Osteocyte (in vitro differentiated cells): ENCODE measurements around the gene CHD3. TPM values are rescaled to one million over a fixed set of nuclear protein-coding genes. Genes with fewer than 3 reads are reported as not detected.

Experiments used
- DNase-seq: peaks from one replicate; pipeline ENCODE4 v3.0.0; 2021; ENCODE audit warnings: mixed read lengths; ENCODE audit not compliant: unreplicated experiment; ENCODE audit errors: extremely low spot score
- H3K27ac Mint-ChIP-seq: one replicate; pipeline ENCODE4 v1.8.0; 2021; ENCODE audit warnings: mild to moderate bottlenecking, mixed read lengths; ENCODE audit not compliant: unreplicated experiment
- H3K27me3 Mint-ChIP-seq: one replicate; pipeline ENCODE4 v1.8.0; 2021; ENCODE audit warnings: mixed read lengths; ENCODE audit not compliant: unreplicated experiment
- H3K36me3 Mint-ChIP-seq: one replicate; pipeline ENCODE4 v1.8.0; 2021; ENCODE audit warnings: mixed read lengths; ENCODE audit not compliant: unreplicated experiment
- H3K4me1 Mint-ChIP-seq: one replicate; pipeline ENCODE4 v1.8.0; 2021; ENCODE audit warnings: mixed read lengths; ENCODE audit not compliant: unreplicated experiment
- H3K4me3 Mint-ChIP-seq: one replicate; pipeline ENCODE4 v1.8.0; 2021; ENCODE audit warnings: mild to moderate bottlenecking, moderate library complexity, mixed read lengths; ENCODE audit not compliant: unreplicated experiment
- H3K9me3 Mint-ChIP-seq: one replicate; pipeline ENCODE4 v1.8.0; 2021; ENCODE audit warnings: mixed read lengths; ENCODE audit not compliant: unreplicated experiment
- total RNA-seq: library from RNA; stranded (reverse); gene quantifications from 2 replicates; pipeline ENCODE4 v1.2.1, GENCODE V29; 2021
- TF ChIP-seq, protein P1 (sequence below): fragments of 200-600 bp; sonication (generic); IDR thresholded peaks from 2 replicates; pipeline ENCODE4 v1.5.0; 2021; ENCODE audit warnings: antibody characterized with exemption, mild to moderate bottlenecking, moderate library complexity

Gene CHD3
- total RNA-seq, 1 donor from 2014 or later = 206 TPM

DNA sequence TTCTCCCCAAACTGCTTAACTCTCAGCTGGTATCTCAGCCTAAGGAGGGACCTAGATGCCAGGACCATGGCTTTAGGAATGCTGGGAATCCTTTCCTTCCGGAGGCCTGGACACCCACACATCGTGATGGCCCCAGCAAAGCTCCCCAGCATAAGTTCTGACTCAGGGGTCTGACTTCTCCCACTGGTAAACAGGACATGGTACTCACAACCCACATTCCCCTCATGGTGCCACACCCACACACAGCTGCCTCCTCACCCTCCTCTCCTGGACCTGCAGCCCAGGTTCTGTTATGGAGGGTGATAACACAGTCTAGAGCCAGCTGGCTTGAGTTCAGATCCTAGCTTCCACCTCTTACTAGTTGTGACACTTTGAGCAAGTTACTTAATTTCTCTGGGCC lies 28.2 kb downstream of the CHD3 start:
- Mint-ChIP-seq H3K36me3 (peaks cover under 1% of the 10 kb centered on the region), H3K9me3 (no peaks in the 10 kb centered on the region), H3K27ac (peak overlapping the region; percentile 82), H3K4me3 (peak overlapping the region; percentile 62), H3K27me3 (peaks cover 2% of the 10 kb centered on the region), H3K4me1 (peaks cover 19% of the 10 kb centered on the region)
- DNase-seq = no peak
- TF ChIP-seq, protein P1, sequence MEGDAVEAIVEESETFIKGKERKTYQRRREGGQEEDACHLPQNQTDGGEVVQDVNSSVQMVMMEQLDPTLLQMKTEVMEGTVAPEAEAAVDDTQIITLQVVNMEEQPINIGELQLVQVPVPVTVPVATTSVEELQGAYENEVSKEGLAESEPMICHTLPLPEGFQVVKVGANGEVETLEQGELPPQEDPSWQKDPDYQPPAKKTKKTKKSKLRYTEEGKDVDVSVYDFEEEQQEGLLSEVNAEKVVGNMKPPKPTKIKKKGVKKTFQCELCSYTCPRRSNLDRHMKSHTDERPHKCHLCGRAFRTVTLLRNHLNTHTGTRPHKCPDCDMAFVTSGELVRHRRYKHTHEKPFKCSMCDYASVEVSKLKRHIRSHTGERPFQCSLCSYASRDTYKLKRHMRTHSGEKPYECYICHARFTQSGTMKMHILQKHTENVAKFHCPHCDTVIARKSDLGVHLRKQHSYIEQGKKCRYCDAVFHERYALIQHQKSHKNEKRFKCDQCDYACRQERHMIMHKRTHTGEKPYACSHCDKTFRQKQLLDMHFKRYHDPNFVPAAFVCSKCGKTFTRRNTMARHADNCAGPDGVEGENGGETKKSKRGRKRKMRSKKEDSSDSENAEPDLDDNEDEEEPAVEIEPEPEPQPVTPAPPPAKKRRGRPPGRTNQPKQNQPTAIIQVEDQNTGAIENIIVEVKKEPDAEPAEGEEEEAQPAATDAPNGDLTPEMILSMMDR = no peak

DNA sequence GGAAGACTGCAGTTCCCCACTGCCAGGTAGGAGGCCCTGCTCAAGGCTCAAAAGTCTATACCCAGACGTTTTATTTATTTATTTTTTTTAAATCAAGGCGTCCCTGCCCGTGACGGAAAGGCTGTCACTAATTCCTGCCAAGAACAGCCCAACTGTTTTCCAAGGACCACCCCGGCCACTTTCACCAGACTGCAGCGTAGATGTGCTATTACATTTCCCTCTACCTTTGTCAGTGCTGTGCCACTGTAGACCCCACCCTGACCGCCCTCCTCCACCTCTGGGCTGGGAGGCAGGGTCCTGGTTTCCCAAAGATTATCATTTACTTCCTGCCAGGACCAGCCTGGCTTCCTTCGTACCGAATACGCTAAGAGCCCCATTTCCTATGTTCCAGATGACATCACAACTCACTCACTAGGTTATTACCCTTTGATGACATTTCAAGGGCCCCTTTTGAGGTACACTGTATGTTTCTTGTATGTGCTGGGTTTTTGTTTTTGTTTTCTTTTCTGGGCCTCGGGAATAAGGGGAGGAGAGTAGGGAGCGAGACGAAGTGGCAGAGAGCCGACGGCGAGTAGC lies 33.8 kb downstream of the CHD3 start:
- Mint-ChIP-seq H3K4me1 (peaks cover 4% of the 10 kb centered on the region), H3K27ac (peak overlapping the region; percentile 46), H3K27me3 (peaks cover 2% of the 10 kb centered on the region), H3K9me3 (no peaks in the 10 kb centered on the region), H3K36me3 (no peaks in the 10 kb centered on the region), H3K4me3 (peak overlapping the region; percentile 50)
- TF ChIP-seq, protein P1 = no peak
- no peak for DNase-seq

DNA sequence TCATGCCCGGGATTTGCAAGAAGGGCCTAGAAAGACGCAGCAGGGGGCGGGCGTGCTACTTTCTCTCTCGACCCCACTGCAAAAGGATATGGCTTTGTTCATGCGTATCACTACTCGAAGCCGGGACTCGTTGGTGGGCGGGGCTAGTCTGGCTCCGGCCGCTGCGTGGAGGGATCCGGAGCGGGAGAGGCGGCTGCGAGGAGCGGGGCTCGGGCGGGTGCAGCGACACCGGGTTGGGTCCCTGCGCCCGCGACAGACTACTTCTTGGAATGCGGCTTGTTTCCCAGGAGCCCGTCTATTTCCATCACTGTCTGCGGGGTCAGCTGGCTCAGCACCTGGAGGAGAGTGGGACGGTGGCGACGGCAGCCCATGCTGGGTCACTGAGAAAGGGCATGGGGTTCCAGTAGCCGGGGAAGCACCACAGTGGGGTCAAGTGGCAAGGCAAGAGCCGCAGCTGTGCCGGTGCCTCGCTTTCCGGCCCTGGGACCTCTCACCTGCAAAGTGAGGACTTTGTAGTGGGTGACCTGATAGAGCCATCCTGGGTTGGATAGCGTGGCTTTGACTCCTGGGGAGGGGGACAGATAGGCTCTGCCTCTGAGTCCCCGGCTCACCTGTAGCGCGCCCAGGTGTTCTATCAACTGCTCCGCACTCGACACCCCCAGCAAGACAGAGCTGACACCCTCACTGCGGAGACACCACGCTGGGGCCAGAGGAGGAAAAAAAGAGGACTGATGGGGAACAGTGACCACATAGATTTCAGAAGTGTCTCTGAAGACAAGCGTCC lies 34.4 kb downstream of the CHD3 start:
- DNase-seq = no peak
- Mint-ChIP-seq H3K9me3 (no peaks in the 10 kb centered on the region), H3K36me3 (no peaks in the 10 kb centered on the region), H3K27me3 (peaks cover 2% of the 10 kb centered on the region), H3K4me3 (peak overlapping the region; percentile 50), H3K4me1 (peaks cover 4% of the 10 kb centered on the region), H3K27ac (peak overlapping the region; percentile 46)
- TF ChIP-seq, protein P1 = no peak

DNA sequence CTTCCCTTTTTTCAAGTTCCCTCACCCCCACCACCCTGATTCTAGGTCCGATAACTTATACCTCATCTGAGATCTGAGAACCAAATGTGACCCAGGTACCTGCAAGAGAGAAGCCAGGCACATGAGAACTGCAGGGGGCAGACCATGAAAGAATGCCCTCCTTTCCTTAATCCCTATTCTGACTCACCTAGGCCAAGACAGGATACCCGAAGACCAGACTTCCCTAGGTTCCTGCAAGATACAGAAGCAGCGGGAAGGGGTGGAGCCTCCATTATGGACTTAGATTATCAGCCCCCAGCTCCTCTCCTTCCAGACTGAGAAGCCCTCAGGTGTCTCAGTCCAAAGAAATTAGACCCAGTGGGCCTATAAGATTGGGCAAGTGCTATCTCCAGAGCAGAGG lies 39.0 kb downstream of the CHD3 start:
- no peaks in the 10 kb centered on the region for H3K36me3 Mint-ChIP-seq
- no peak overlapping the region for H3K27ac Mint-ChIP-seq
- H3K9me3 Mint-ChIP-seq = no peaks in the 10 kb centered on the region
- no peak overlapping the region for H3K4me3 Mint-ChIP-seq
- no peak for DNase-seq
- TF ChIP-seq, protein P1 = no peak
- no peaks in the 10 kb centered on the region for H3K27me3 Mint-ChIP-seq
- H3K4me1 Mint-ChIP-seq = peaks cover 23% of the 10 kb centered on the region

DNA sequence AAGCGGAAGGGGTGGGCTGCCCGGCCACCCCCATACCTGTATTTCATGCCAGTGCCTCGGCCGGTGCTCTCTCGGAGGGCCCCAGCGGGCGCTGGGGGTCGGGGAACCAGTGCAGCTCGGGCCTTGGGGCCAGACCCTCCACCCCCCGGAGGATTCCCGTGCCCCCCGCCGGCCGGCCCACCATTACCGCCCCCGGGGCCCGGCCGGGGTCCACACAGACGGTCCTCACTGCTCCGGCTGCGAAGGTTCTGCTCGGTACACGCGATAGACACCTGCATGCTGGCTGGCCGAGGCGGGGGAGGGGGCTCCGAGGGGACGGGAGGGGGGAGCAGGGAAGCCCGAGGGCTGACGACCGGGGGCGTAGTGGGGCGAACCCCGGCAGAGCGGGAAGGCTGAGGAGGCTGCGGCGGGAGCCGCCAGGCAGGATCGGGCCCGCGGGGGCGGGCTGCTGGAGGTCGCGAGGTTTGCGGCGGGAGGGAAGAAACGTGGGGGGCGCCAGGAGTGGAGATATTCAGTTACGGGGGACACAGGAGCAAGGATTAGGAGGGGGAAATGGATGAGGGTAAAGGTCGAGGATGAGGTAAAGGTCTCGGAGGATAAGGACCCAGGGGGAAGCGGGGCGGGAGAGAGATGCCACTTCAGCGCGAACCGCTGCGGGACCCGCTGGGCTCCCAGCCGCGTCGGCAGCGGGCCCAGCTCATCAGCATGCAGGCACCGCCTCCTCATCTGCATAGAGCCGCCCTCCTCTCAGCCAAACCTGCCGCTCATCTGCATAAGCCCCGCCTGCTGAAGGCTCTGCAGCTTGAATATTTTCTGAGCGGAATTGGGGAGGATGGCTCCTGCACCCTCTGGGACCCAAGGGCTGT lies 40.8 kb downstream of the CHD3 start, which contains the start of gene KCNAB3:
Gene KCNAB3 (minus strand): TSS at position 699 of the 866 bp plus-strand sequence. CDS start 421 bp downstream, at position 278.
- Mint-ChIP-seq H3K9me3 (no peaks in the 10 kb centered on the region), H3K27me3 (no peaks in the 10 kb centered on the region), H3K36me3 (no peaks in the 10 kb centered on the region), H3K4me1 (peaks cover 35% of the 10 kb centered on the region), H3K27ac (peak within 1 kb of the TSS; percentile 86), H3K4me3 (peak within 1 kb of the TSS; percentile 97)
- DNase-seq = no peak
- TF ChIP-seq, protein P1 = no peak
